GM04504 (cell line): ENCODE data around the gene ALKBH5.

ENCODE experiments used
- DNase-seq: peaks from one replicate; pipeline ENCODE4 v3.0.0-alpha.2; 2012; ENCODE audit warnings: low read depth

ALKBH5 gene

GRCh38 chr17:18224053-18224386 is 40.4 kb downstream of the ALKBH5 start:
- no peak for DNase-seq

- DNase-seq: no peak
Observed at GRCh38 chr17:18224387-18225120, 40.9 kb downstream of the ALKBH5 start.

DNA sequence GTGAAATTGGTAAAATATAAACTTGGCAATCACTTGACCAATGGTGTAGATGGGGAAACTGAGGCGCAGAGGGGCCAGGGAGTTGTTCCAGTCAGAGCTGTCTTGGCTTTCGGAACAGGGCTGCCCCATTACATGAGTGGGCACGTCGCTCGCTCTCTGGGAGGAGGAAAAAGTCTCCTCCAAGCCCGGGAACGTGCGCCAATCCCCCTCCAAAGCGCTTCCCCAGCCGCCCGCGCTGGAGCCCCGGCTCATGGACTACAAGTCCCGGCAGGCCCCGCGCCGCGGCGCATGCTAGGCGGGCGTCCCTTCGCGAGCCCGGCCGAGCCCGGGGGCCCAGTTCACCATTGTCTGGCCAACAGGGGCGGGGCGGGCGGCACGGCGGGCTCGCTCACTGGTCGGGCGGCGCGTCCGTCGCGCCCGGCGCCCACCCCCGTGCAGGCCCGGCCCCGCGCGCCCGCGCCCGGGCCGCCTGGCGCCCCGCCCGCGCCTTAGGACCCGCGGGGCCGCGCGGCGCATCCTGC is 41.6 kb downstream of the ALKBH5 start, which contains the start of gene LLGL1:
Gene LLGL1 (plus strand): TSS at position 515 of the 521 bp plus-strand sequence. CDS start 48 bp downstream, outside the sequence.
- peak; percentile 89 for DNase-seq

DNA sequence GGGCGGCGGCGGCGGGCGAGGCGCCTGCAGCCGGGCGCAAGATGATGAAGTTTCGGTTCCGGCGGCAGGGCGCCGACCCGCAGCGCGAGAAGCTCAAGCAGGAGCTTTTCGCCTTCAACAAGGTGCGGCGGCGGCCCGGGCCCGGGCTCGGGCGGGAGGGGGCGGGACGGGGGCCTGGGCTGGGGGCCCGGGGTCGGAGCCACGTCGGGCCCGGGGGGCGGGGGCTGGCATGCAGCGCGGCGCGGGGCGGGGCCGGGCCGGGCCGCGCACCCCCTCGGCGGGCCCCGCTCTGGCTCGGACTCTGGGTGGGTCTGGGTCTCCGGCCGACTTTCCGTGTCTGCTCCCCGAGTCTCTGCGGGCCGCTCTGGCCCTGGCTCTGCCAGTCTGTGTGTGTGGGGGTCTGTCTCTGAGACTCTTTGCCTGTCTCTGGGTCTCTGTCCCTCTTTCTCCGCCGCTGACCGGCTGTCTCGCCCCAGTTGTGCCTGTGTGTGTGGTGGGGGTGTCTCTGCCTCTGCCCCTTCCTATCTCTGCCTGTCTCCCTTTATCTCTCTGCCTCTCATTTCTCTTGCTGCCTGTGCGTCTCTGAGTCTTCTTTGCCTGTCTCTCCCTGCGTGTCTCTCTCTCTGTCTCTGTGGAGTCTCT is 42.1 kb downstream of the ALKBH5 start:
- DNase-seq: no peak

GRCh38 chr17:18226284-18226945 is 42.8 kb downstream of the ALKBH5 start:
- no peak for DNase-seq

- no peak for DNase-seq
Observed at GRCh38 chr17:18227635-18228034, 44.0 kb downstream of the ALKBH5 start.

DNA sequence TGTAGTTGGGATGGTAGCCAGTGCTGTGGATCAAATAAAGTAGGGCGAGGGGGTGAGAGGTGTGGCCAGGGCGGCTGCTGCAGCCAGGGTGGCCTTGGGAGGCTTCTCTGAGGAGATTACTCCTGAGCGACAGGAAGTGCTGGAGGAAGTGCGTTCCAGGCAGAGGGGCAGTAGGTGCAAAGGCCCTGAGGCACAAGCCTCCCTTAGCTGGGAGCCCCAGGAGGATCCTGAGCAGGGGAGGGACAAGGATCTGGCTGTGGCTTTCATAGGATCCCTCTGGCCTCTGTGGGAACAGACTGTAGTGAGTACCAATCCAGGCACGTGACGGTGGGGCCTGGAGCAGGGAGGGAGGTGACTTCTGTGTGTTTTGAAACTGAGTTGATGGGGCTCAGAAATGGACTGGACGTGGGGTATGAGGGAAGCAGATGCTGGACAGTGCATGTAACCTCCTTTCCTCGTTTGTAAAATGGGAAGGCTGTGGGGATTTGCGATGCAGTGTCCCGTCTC is 44.6 kb downstream of the ALKBH5 start:
- DNase-seq: no peak

DNA sequence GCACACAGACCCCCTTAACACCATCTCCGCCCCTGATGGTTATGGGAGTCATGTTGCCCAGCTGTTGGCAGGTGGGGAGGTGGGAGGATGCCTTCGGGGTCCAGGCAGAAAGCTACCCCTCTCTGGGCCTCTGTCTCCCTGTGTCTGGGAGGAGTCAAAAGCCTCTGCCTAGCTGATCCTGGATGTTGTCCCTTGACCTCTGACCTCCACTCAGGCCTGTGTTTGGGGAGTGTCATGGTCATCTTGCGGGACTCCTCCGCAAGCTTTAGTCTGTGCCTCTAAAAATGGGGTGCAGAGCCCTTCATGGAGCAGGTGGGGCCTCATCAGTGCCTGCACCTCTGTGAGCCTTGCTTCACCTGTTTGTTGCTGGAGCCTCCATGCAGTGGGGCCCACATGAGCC is 45.6 kb downstream of the ALKBH5 start:
- DNase-seq: no peak

DNA sequence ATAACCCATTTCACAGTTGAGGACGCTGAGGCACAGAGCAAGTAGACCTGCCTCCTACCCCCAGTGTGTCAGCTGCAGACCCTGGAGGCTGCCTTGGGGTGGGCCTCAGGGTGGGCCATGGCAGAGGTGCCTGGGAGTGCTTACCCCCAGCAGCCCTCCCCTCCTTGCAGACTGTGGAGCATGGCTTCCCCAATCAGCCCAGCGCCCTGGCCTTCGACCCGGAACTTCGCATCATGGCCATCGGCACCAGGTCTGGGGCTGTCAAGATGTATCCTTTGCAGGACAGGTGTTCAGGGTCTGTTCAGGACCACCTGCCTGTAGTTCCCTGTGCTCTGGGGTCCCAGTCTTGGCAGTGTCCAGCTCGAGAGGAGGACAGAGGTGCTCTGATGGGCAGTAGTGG is 46.1 kb downstream of the ALKBH5 start:
- DNase-seq: no peak

DNA sequence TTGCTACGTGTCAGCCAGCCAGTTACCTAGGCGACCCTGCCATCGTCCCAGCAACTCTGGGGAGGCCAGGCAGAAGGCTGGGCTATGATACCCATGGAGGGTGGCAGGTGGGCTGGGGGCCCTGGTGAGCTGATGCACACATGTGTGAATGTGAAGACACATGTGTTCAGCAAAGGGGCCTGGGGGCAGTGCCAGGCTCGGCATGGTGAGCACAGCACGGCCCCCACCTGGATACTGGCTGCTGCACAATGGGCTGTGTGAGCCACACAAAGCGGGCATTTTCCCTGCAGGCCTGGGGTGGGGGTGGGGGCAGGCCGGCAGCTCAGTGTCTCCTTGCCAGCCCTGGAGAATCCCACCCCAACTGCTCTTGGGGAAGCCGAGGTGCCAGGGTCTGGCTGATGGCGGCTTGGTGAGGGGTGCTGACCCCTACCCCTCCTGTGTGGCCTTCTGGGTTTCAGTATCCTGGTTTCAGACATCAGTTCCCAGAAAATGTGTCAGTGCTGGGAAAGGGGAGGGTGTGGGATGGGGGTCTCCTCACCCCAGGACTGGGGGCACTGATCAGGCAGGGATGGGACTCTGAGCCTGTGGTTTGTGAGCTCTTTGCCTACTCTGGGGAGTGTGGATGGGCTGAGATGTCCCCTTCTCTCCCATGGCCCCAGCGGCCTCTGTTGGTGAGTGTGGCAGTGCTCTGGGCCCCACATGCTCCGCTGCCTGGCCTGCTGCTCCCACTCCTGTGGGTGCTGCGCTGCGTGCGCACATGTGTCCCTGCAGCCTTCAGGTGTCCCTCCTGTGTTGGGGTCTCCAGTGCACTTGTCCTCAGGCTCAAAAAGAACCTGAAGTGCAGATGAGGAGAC is 46.9 kb downstream of the ALKBH5 start:
- no peak for DNase-seq

DNA sequence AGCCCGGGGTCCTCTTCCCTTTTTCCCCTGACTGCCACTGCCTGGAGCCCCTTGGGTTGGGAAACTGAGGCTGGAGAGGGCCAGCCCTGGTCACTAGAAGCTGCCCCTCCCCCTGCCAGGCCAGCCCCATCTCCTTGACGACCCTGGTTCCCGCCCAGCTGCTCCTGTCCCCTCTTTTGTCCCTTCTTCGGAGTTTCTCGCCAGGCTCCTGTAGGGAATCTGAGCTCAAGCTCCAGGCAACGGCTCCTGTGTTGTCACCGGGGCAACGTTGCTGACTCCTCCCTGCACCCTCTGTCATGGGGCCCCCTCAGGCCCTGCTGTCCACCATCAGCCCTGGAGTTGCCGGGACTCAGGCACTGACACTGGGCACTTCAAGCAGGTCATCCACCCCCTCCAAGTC is 47.5 kb downstream of the ALKBH5 start:
- DNase-seq: no peak

GRCh38 chr17:18233803-18234518 is 50.3 kb downstream of the ALKBH5 start:
- DNase-seq: no peak

GRCh38 chr17:18234853-18235380 is 51.3 kb downstream of the ALKBH5 start:
- DNase-seq: no peak

DNA sequence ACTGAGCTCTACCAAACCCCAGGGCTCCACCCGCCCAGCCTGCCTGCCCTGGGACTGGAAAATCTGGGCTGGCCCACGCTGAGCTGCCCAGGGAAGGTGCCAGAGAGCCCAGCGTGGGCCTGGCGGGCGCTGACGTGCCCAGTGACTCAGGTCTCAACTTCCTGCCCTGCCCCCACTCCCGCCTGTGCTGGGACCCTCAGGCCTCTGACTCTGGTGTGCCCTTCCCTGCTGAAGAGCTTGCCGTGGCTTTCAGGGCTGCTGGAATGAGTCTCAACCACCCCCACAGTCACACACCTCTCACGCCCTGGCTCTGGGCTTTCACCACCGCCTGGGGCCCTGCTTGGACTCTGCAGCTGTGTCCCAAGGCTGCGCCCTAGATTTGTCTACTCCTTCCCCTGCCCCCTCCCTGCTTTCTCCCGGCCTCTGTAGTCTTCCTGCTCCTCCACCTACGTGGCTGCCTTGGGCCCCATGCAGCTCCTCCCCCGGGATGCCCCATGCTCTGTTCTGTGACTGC is 52.2 kb downstream of the ALKBH5 start:
- DNase-seq: no peak

DNA sequence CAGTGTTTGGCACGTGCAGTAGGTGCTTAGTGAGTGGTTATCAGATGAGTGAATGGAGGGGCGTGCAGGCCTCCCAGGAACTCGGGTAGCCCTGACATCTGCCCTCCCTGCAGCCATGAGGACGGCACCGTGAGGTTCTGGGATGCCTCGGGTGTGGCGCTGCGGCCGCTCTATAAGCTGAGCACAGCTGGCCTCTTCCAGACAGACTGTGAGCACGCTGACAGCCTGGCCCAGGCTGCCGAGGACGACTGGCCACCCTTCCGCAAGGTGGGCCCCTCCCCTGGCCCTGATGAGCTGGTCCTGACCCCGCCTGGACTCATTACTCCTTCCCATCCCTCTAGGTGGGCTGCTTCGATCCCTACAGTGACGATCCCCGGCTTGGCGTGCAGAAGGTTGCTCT is 52.9 kb downstream of the ALKBH5 start:
- DNase-seq: no peak

DNA sequence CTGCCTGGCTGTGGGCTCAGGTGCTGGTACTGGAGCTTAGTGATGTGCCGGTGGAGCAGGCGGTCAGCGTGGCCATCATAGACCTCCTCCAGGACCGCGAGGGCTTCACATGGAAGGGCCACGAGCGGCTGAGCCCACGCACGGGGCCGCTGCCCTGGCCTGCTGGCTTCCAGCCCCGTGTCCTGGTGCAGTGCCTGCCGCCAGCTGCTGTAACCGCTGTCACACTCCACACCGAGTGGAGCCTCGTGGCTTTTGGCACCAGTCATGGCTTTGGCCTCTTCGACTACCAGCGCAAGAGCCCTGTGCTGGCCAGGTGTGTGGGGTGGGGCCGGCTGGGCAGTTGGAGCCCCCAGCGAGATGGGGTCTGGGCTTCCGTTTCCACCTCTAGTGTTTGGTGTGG is 53.8 kb downstream of the ALKBH5 start:
- DNase-seq: no peak

DNA sequence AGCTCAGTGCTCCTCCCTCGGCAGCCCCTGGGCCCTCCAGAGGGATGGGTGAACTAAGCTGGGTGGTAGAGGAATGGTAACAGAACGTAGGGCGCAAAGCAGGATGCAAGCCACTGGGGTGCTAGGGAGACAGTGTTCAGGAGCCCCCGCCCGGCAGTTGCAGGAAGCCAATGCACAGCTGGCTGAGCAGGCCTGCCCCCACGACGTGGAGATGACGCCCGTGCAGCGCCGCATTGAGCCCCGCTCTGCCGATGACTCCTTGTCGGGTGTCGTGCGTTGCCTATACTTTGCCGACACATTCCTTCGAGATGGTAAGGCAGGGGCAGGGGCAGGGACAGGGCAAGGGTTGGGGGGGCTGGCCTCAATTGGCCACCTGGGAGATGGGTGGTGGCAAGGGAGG is 54.7 kb downstream of the ALKBH5 start:
- no peak for DNase-seq

- no peak for DNase-seq
Observed at GRCh38 chr17:18240449-18240848, 56.8 kb downstream of the ALKBH5 start.

DNA sequence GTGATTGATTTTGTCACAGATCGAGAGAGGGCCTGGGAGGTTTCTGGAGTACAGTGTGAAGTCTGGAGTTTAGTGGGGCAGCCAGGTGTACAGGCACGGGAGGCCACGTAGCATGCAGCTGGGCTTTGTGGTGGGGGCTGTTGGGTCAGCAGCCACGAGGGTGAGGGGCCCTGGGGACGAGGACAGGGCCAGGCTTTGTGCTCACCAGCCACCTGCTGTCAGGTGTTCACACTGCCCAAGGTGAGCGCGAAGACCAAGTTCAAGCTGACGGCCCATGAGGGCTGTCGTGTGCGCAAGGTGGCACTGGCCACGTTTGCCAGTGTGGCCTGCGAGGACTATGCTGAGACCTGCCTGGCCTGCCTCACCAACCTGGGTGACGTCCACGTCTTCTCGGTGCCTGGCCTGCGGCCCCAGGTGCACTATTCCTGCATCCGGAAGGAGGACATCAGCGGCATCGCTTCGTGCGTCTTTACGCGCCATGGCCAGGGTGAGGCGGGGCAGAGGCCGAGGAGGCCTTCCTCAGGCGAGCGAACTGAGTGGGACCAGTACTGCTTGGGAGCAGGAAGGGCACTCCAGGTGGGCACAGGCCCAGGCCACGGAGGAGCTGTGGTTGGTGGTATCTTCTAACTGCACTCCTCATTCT is 57.7 kb downstream of the ALKBH5 start:
- DNase-seq: no peak

DNA sequence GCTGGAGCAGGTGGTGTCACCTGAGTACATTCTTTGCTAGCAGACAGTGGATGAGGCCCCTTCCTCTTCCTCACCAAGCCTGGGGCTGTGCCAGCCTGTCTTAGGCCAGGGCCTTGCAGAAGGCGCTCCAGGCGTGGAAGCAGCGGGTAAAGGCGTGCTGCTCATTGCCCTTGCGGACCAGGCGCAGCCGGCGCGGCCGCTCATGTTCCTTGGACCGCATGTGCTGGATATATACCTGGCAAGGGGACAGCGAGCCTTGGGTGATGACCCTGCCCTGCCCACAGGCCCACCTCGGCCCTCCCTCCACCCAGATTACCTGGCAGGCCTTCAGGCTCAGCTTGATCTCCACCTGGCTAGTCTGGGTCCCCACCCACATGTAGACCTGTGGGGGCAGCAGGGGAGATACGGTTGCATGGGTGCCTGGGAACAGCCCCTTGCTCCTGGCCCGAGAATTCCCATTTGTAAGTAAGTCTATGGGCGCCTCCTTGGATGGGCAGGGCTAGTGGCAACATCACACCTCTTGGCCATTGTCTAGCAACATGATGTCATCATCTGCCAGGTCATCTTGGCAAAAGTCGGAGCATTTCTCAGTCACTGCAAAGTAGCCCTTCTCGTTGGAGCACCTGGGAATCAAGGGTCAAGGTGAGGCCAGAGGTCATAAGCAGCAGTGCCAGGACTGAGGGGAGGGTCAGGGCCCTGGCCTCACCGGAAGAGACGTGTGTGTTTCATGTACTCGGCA is 61.6 kb downstream of the ALKBH5 start:
- no peak for DNase-seq
